Peyer's patch (tissue), 4 donors: ENCODE results near the gene CD59. TPM values are rescaled to one million over a fixed set of nuclear protein-coding genes. Genes with fewer than 3 reads are reported as not detected.

ENCODE experiments used
- DNase-seq, 3 donors: peaks; one replicate each; pipeline ENCODE4 v3.0.0-alpha.2; 2017 to 2019
- H3K27ac ChIP-seq, 4 donors: fragments of 200-600 bp; sonication (generic); one replicate each; pipeline ENCODE4 v1.5.1; 2016 to 2019
- H3K27me3 ChIP-seq, 2 donors: fragments of 200-600 bp; sonication (generic); one replicate each; pipeline ENCODE4 v1.5.1; 2019
- H3K36me3 ChIP-seq, 3 donors: fragments of 200-600 bp; sonication (generic); one replicate each; pipeline ENCODE4 v1.5.1; 2016 to 2019
- H3K4me1 ChIP-seq, 4 donors: fragments of 200-600 bp; sonication (generic); one replicate each; pipeline ENCODE4 v1.5.1; 2016 to 2019
- H3K4me3 ChIP-seq, 4 donors: fragments of 200-600 bp; sonication (generic); 1 replicate in 3 of 4; 2 replicates in 1 of 4; pipeline ENCODE4 v1.5.1; 2016 to 2019; ENCODE audit warnings: mild to moderate bottlenecking in 1 of 4
- H3K9me3 ChIP-seq, 4 donors: fragments of 200-600 bp; sonication (generic); one replicate each; pipeline ENCODE4 v1.5.1; 2016 to 2019; ENCODE audit warnings: mild to moderate bottlenecking in 1 of 4
- CTCF ChIP-seq, 6 experiments: fragments of 450-650 bp in 4 of 6; fragments of 200-600 bp in 2 of 6; sonication (generic) in 1 of 6; IDR thresholded peaks; one replicate each; pipeline ENCODE4 v1.5.1; 2017 to 2019; ENCODE audit warnings: antibody characterized with exemption in 6 of 6, mild to moderate bottlenecking in 3 of 6, moderate library complexity in 1 of 6
- POLR2A ChIP-seq, 2 donors: fragments of 450-650 bp; IDR thresholded peaks; one replicate each; pipeline ENCODE4 v1.5.1; 2017; ENCODE audit warnings: antibody characterized with exemption in 2 of 2, mild to moderate bottlenecking in 2 of 2, moderate library complexity in 2 of 2
- total RNA-seq, 4 donors: library from RNA; depleted of rRNA; stranded (reverse); fragments of >200 nt; gene quantifications; one replicate each; pipeline ENCODE4 v1.1.0, GENCODE V29; 2016

The CD59 gene
- total RNA-seq, 4 donors from 2014 or later: 48.7 to 85.1 (median 56.1) TPM

- Histone ChIP-seq H3K4me3 (no peak overlapping the region), H3K36me3 (no peaks in the 10 kb centered on the region), H3K4me1 (no peaks in the 10 kb centered on the region), H3K9me3 (no peaks in the 10 kb centered on the region), H3K27me3 (no peaks in the 10 kb centered on the region), H3K27ac (no peak overlapping the region)
- DNase-seq: no peak
- no peak for TF ChIP-seq POLR2A (IDR thresholded peaks at IDR 0.05)
- no peak for TF ChIP-seq CTCF (IDR thresholded peaks at IDR 0.05)
Measured at GRCh38 chr11:33674035-33674814, 62.0 kb downstream of the CD59 start.

GRCh38 chr11:33672273-33672672 lies 64.0 kb downstream of the CD59 start:
- Histone ChIP-seq H3K27ac (no peak overlapping the region), H3K9me3 (no peaks in the 10 kb centered on the region), H3K4me3 (no peak overlapping the region), H3K4me1 (no peaks in the 10 kb centered on the region), H3K27me3 (no peaks in the 10 kb centered on the region), H3K36me3 (no peaks in the 10 kb centered on the region)
- no peak for TF ChIP-seq CTCF (IDR thresholded peaks at IDR 0.05)
- no peak for TF ChIP-seq POLR2A (IDR thresholded peaks at IDR 0.05)
- no peak for DNase-seq

- H3K27ac ChIP-seq: no peak overlapping the region
- H3K9me3 ChIP-seq: no peaks in the 10 kb centered on the region
- H3K27me3 ChIP-seq: no peaks in the 10 kb centered on the region
- no peaks in the 10 kb centered on the region for H3K36me3 ChIP-seq
- H3K4me3 ChIP-seq: no peak overlapping the region
- DNase-seq: no peak
- TF ChIP-seq CTCF (IDR thresholded peaks at IDR 0.05): no peak
- TF ChIP-seq POLR2A (IDR thresholded peaks at IDR 0.05): no peak
- no peaks in the 10 kb centered on the region for H3K4me1 ChIP-seq
Measured at GRCh38 chr11:33670250-33671011, 65.8 kb downstream of the CD59 start.

GRCh38 chr11:33669598-33670249 lies 66.5 kb downstream of the CD59 start:
- no peak overlapping the region for H3K4me3 ChIP-seq
- no peaks in the 10 kb centered on the region for H3K27me3 ChIP-seq
- no peaks in the 10 kb centered on the region for H3K36me3 ChIP-seq
- H3K4me1 ChIP-seq: no peaks in the 10 kb centered on the region
- H3K9me3 ChIP-seq: no peaks in the 10 kb centered on the region
- no peak overlapping the region for H3K27ac ChIP-seq
- no peak for DNase-seq
- TF ChIP-seq CTCF (IDR thresholded peaks at IDR 0.05) (no peak), POLR2A (IDR thresholded peaks at IDR 0.05) (no peak)

GRCh38 chr11:33668951-33669596 lies 67.1 kb downstream of the CD59 start:
- TF ChIP-seq POLR2A (IDR thresholded peaks at IDR 0.05) (no peak), CTCF (IDR thresholded peaks at IDR 0.05) (no peak)
- no peak overlapping the region for H3K4me3 ChIP-seq
- no peak overlapping the region for H3K27ac ChIP-seq
- no peaks in the 10 kb centered on the region for H3K4me1 ChIP-seq
- no peak for DNase-seq
- H3K27me3 ChIP-seq: no peaks in the 10 kb centered on the region
- H3K9me3 ChIP-seq: no peaks in the 10 kb centered on the region
- H3K36me3 ChIP-seq: no peaks in the 10 kb centered on the region
